ENCODE results near the gene NACC1. TPM values are rescaled to one million over a fixed set of nuclear protein-coding genes. Genes with fewer than 3 reads are reported as not detected.

NACC1 gene
- total and polyA plus RNA-seq, 2 of the 13 experiments (the other 11 are each of a cell fraction or from before 2014, with no cell fraction given), result 31.8 to 42.3 TPM

DNA sequence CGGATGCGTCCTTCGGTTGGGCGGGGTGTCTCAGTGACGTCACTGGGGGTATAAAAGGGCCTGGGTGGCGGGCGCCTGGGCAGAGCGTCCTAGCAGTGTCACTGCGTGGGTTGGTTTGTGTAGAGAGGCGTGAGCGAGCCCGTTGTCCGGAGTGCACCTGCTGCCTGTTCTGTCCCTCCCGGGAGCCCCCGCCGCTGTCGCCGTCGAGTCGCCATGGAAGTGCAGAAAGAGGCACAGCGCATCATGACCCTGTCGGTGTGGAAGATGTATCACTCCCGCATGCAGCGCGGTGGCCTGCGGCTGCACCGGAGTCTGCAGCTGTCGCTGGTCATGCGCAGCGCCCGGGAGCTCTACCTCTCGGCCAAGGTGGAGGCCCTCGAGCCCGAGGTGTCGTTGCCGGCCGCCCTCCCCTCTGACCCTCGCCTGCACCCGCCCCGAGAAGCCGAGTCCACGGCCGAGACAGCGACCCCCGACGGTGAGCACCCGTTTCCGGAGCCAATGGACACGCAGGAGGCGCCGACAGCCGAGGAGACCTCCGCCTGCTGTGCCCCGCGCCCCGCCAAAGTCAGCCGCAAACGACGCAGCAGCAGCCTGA, 35.0 kb downstream of the NACC1 start (continued):
- TF ChIP-seq ZNF589 (CRISPR knock-in tag; conservative IDR thresholded peaks at IDR 0.05) (peak; percentile 81; the same call in 1 of the 2 replicates), POLR2AphosphoS5 (IDR thresholded peaks at IDR 0.05; ENCODE audit: low read depth, low read length) (peak; percentile 99), HNRNPLL (IDR thresholded peaks at IDR 0.05; ENCODE audit: low read depth, low read length, poor library complexity, severe bottlenecking) (peak; percentile 98), ZNF282 (IDR thresholded peaks at IDR 0.05; ENCODE audit: partially characterized antibody) (no peak), MEF2D (CRISPR knock-in tag; IDR thresholded peaks at IDR 0.05) (peak; percentile 56; the same call in 1 of the 2 replicates), RBM22 (optimal IDR thresholded peaks at IDR 0.05; ENCODE audit: low read length) (peak; percentile 41), ZBTB42 (CRISPR knock-in tag; IDR thresholded peaks at IDR 0.05) (peak; percentile 44; the same call in 1 of the 2 replicates), PHF20 (CRISPR knock-in tag; IDR thresholded peaks at IDR 0.05) (peak; percentile 44; the same call in 1 of the 2 replicates), BCL6 (CRISPR knock-in tag; IDR thresholded peaks at IDR 0.05) (peak; percentile 39; the same call in 1 of the 2 replicates), HCFC1 (IDR thresholded peaks at IDR 0.05; ENCODE audit: low read depth, low read length) (no peak; the same call in 1 of the 2 replicates), FOXA1 (IDR thresholded peaks at IDR 0.05) (no peak), FOXA1 (CRISPR knock-in tag; IDR thresholded peaks at IDR 0.05) (peak; percentile 12; the same call in 1 of the 2 replicates), KIAA2018 (CRISPR knock-in tag; IDR thresholded peaks at IDR 0.05; ENCODE audit: borderline replicate concordance) (no peak), ZNF660 (CRISPR knock-in tag; IDR thresholded peaks at IDR 0.05; ENCODE audit: borderline replicate concordance, low read depth) (no peak), FOXO1 (CRISPR knock-in tag; IDR thresholded peaks at IDR 0.05) (0 out of 2 replicates have a peak, but pooled peaks have one; percentile 26), ZBTB46 (CRISPR knock-in tag; IDR thresholded peaks at IDR 0.05; ENCODE audit: borderline replicate concordance) (no peak)
- TF ChIP-seq, protein P1, sequence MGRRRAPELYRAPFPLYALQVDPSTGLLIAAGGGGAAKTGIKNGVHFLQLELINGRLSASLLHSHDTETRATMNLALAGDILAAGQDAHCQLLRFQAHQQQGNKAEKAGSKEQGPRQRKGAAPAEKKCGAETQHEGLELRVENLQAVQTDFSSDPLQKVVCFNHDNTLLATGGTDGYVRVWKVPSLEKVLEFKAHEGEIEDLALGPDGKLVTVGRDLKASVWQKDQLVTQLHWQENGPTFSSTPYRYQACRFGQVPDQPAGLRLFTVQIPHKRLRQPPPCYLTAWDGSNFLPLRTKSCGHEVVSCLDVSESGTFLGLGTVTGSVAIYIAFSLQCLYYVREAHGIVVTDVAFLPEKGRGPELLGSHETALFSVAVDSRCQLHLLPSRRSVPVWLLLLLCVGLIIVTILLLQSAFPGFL (CRISPR knock-in tag; IDR thresholded peaks at IDR 0.05), result no peak

All from HepG2 (cell line).